Measurements from ENCODE around the gene NACA2. TPM values are rescaled to one million over a fixed set of nuclear protein-coding genes. Genes with fewer than 3 reads are reported as not detected.
"Not testable (repeated sequence)": the region's sequence is repeated elsewhere in the genome, so short reads cannot be mapped to it uniquely, and the experiment has no call there.

The NACA2 gene
- not detected for total RNA-seq

GRCh38 chr17:61591018-61591417 is at the start of gene NACA2:
Gene NACA2, minus strand, starts transcription at chr17:61591219. Its CDS starts 39 bp downstream, at chr17:61591180.
- Mint-ChIP-seq H3K27ac (no peak within 1 kb of the TSS), H3K36me3 (no peaks in the 10 kb centered on the region), H3K9me3 (no peaks in the 10 kb centered on the region)
- ATAC-seq (no peak), DNase-seq (ENCODE audit: low spot score in 2 of 2) (no peak)

GRCh38 chr17:61639818-61640217 is 48.8 kb upstream of the NACA2 start:
- Mint-ChIP-seq H3K36me3 (peaks cover 0 to 6% of the 10 kb centered on the region in 2 donors), H3K27ac (no peak overlapping the region), H3K9me3 (no peaks in the 10 kb centered on the region)
- DNase-seq (ENCODE audit: low spot score in 2 of 2) (no peak), ATAC-seq (no peak)

- no peak for ATAC-seq
- DNase-seq (ENCODE audit: low spot score in 2 of 2) = no peak
- Mint-ChIP-seq H3K36me3 (peaks cover 0 to 6% of the 10 kb centered on the region in 2 donors), H3K9me3 (no peaks in the 10 kb centered on the region), H3K27ac (no peak overlapping the region)
Observed at GRCh38 chr17:61638087-61638486, 47.1 kb upstream of the NACA2 start.

GRCh38 chr17:61635913-61636432 is 45.0 kb upstream of the NACA2 start:
- no peak overlapping the region for H3K27ac Mint-ChIP-seq
- ATAC-seq (no peak), DNase-seq (ENCODE audit: low spot score in 2 of 2) (peak in 1 of 2 donors; percentile 48)
- no peaks in the 10 kb centered on the region for H3K9me3 Mint-ChIP-seq
- H3K36me3 Mint-ChIP-seq = peaks cover 0 to 6% of the 10 kb centered on the region in 2 donors

GRCh38 chr17:61634942-61635538 is 44.0 kb upstream of the NACA2 start:
- ATAC-seq = no peak
- no peak overlapping the region for H3K27ac Mint-ChIP-seq
- no peak for DNase-seq (ENCODE audit: low spot score in 2 of 2)

GRCh38 chr17:61634011-61634539 is 43.1 kb upstream of the NACA2 start:
- no peak for ATAC-seq
- H3K36me3 Mint-ChIP-seq = peaks cover 0 to 6% of the 10 kb centered on the region in 2 donors

More at GRCh38 chr17:61634942-61635538, 44.0 kb upstream of the NACA2 start:
- Mint-ChIP-seq H3K36me3 (peaks cover 0 to 6% of the 10 kb centered on the region in 2 donors), H3K9me3 (no peaks in the 10 kb centered on the region)

GRCh38 chr17:61632826-61633225 is 41.8 kb upstream of the NACA2 start:
- H3K36me3 Mint-ChIP-seq = peaks cover 0 to 6% of the 10 kb centered on the region in 2 donors
- ATAC-seq = no peak

More at GRCh38 chr17:61634011-61634539, 43.1 kb upstream of the NACA2 start:
- Mint-ChIP-seq H3K27ac (no peak overlapping the region), H3K9me3 (no peaks in the 10 kb centered on the region)
- DNase-seq (ENCODE audit: low spot score in 2 of 2) = no peak

GRCh38 chr17:61631800-61632199 is 40.8 kb upstream of the NACA2 start:
- ATAC-seq (no peak), DNase-seq (ENCODE audit: low spot score in 2 of 2) (no peak)
- H3K36me3 Mint-ChIP-seq = peaks cover 0 to 6% of the 10 kb centered on the region in 2 donors
- H3K27ac Mint-ChIP-seq = no peak overlapping the region
- H3K9me3 Mint-ChIP-seq = no peaks in the 10 kb centered on the region

More at GRCh38 chr17:61632826-61633225, 41.8 kb upstream of the NACA2 start:
- H3K27ac Mint-ChIP-seq = no peak overlapping the region
- DNase-seq (ENCODE audit: low spot score in 2 of 2) = no peak
- H3K9me3 Mint-ChIP-seq = no peaks in the 10 kb centered on the region

GRCh38 chr17:61628158-61628557 is 37.1 kb upstream of the NACA2 start:
- ATAC-seq; H3K36me3 Mint-ChIP-seq; H3K9me3 Mint-ChIP-seq; H3K27ac Mint-ChIP-seq; DNase-seq (ENCODE audit: low spot score in 2 of 2): not testable (repeated sequence)

GRCh38 chr17:61627658-61628057 is 36.6 kb upstream of the NACA2 start:
- ATAC-seq (no peak), DNase-seq (ENCODE audit: low spot score in 2 of 2) (no peak)
- H3K36me3 Mint-ChIP-seq = no peaks in the 10 kb centered on the region
- no peak overlapping the region for H3K27ac Mint-ChIP-seq
- no peaks in the 10 kb centered on the region for H3K9me3 Mint-ChIP-seq

GRCh38 chr17:61627125-61627524 is 36.1 kb upstream of the NACA2 start:
- ATAC-seq (no peak), DNase-seq (ENCODE audit: low spot score in 2 of 2) (no peak)
- Mint-ChIP-seq H3K27ac (no peak overlapping the region), H3K9me3 (no peaks in the 10 kb centered on the region), H3K36me3 (no peaks in the 10 kb centered on the region)

- Mint-ChIP-seq H3K36me3 (no peaks in the 10 kb centered on the region), H3K27ac (no peak overlapping the region), H3K9me3 (no peaks in the 10 kb centered on the region)
- no peak for ATAC-seq
- no peak for DNase-seq (ENCODE audit: low spot score in 2 of 2)
Observed at GRCh38 chr17:61625564-61625963, 34.5 kb upstream of the NACA2 start.

- no peak overlapping the region for H3K27ac Mint-ChIP-seq
- H3K9me3 Mint-ChIP-seq = no peaks in the 10 kb centered on the region
- H3K36me3 Mint-ChIP-seq = no peaks in the 10 kb centered on the region
- DNase-seq (ENCODE audit: low spot score in 2 of 2) = no peak
- no peak for ATAC-seq
Observed at GRCh38 chr17:61624951-61625350, 33.9 kb upstream of the NACA2 start.

GRCh38 chr17:61621317-61621716 is 30.3 kb upstream of the NACA2 start:
- no peaks in the 10 kb centered on the region for H3K36me3 Mint-ChIP-seq
- ATAC-seq = no peak

GRCh38 chr17:61619953-61620352 is 28.9 kb upstream of the NACA2 start:
- no peak for ATAC-seq
- H3K27ac Mint-ChIP-seq = no peak overlapping the region
- DNase-seq (ENCODE audit: low spot score in 2 of 2) = no peak
- H3K9me3 Mint-ChIP-seq = peaks cover 3 to 5% of the 10 kb centered on the region in 2 donors
- H3K36me3 Mint-ChIP-seq = no peaks in the 10 kb centered on the region

More at GRCh38 chr17:61621317-61621716, 30.3 kb upstream of the NACA2 start:
- no peak for DNase-seq (ENCODE audit: low spot score in 2 of 2)
- Mint-ChIP-seq H3K9me3 (peaks cover 3 to 5% of the 10 kb centered on the region in 2 donors), H3K27ac (no peak overlapping the region)

- DNase-seq (ENCODE audit: low spot score in 2 of 2) = no peak
- no peak overlapping the region for H3K27ac Mint-ChIP-seq
- H3K9me3 Mint-ChIP-seq = peaks cover 3 to 5% of the 10 kb centered on the region in 2 donors
- H3K36me3 Mint-ChIP-seq = no peaks in the 10 kb centered on the region
- no peak for ATAC-seq
Observed at GRCh38 chr17:61619493-61619892, 28.5 kb upstream of the NACA2 start.

GRCh38 chr17:61618950-61619349 is 27.9 kb upstream of the NACA2 start:
- no peak for ATAC-seq
- H3K36me3 Mint-ChIP-seq = no peaks in the 10 kb centered on the region

GRCh38 chr17:61617330-61617729 is 26.3 kb upstream of the NACA2 start:
- peaks cover 3 to 5% of the 10 kb centered on the region in 2 donors for H3K9me3 Mint-ChIP-seq
- no peaks in the 10 kb centered on the region for H3K36me3 Mint-ChIP-seq
- ATAC-seq (no peak), DNase-seq (ENCODE audit: low spot score in 2 of 2) (no peak)
- no peak overlapping the region for H3K27ac Mint-ChIP-seq

More at GRCh38 chr17:61618950-61619349, 27.9 kb upstream of the NACA2 start:
- peaks cover 3 to 5% of the 10 kb centered on the region in 2 donors for H3K9me3 Mint-ChIP-seq
- no peak overlapping the region for H3K27ac Mint-ChIP-seq
- DNase-seq (ENCODE audit: low spot score in 2 of 2) = no peak

All from activated naive CD4-positive, alpha-beta T cell treated with anti-CD3 and anti-CD28 coated beads, Interleukin-2, amount 50 U/mL, for 72 hours (primary cell).